Right ventricle myocardium inferior (tissue), 1 donor: ENCODE data around the gene FHL1. TPM values are rescaled to one million over a fixed set of nuclear protein-coding genes. Genes with fewer than 3 reads are reported as not detected.

Experiments used
- ATAC-seq: fragments of 200-7000 bp; cut with Tn5 transposase; one replicate; pipeline ENCODE4 v1.9.1; 2020; ENCODE audit warnings: mild to moderate bottlenecking, moderate library complexity
- DNase-seq: peaks from one replicate; pipeline ENCODE4 v3.0.0; 2021; ENCODE audit errors: missing footprints
- intact Hi-C: fragments of 100-400 bp; cut with DNase I; formaldehyde crosslinking; loops from one replicate; pipeline ENCODE4 v1.11.0; 2022
- total RNA-seq: library from RNA; stranded (reverse); fragmentation: NEBNext Ultra II Directional; extraction: Animal tissue kit (Norgen Biotek cat#: 25700); gene quantifications from one replicate; pipeline ENCODE4 v1.2.1, GENCODE V29; 2021
- donor health status: DM: no; HTN: yes; CAD: no; lungs with severe emphysema.

Gene FHL1
- total RNA-seq, 1 donor from 2014 or later = 1,876 TPM

- intact Hi-C loops = loop anchor here (1.0 kb wide), 1 partner anchor 28 kb away; no protein-coding TSS in a partner anchor
- ATAC-seq (no peak), DNase-seq (no peak)
Measured at GRCh38 chrX:136198678-136199243, 51.4 kb downstream of the FHL1 start.

GRCh38 chrX:136199365-136199764 is 52.0 kb downstream of the FHL1 start:
- ATAC-seq (no peak), DNase-seq (no peak)
- intact Hi-C loops = no loop called here

- DNase-seq (no peak), ATAC-seq (peak; percentile 40)
- intact Hi-C loops = no loop called here
Measured at GRCh38 chrX:136200466-136200865, 53.1 kb downstream of the FHL1 start.

- ATAC-seq = no peak
- intact Hi-C loops = no loop called here
- DNase-seq = no peak
Measured at GRCh38 chrX:136201601-136202000, 54.3 kb downstream of the FHL1 start.

- intact Hi-C loops = no loop called here
- no peak for DNase-seq
- ATAC-seq = no peak
Measured at GRCh38 chrX:136202889-136203288, 55.6 kb downstream of the FHL1 start.

GRCh38 chrX:136203438-136203837 is 56.1 kb downstream of the FHL1 start:
- ATAC-seq = no peak
- DNase-seq = no peak
- intact Hi-C loops = no loop called here

- intact Hi-C loops = no loop called here
- ATAC-seq (no peak), DNase-seq (no peak)
Measured at GRCh38 chrX:136203951-136204350, 56.6 kb downstream of the FHL1 start.

GRCh38 chrX:136204571-136204970 is 57.2 kb downstream of the FHL1 start:
- intact Hi-C loops = no loop called here
- peak; percentile 66 for ATAC-seq
- no peak for DNase-seq

- ATAC-seq (no peak), DNase-seq (no peak)
- intact Hi-C loops = loop anchor here (5.0 kb wide), 1 partner anchor 179 kb away; no protein-coding TSS in a partner anchor
Measured at GRCh38 chrX:136205882-136206380, 58.6 kb downstream of the FHL1 start.

- ATAC-seq = no peak
- intact Hi-C loops = loop anchor here (5.0 kb wide), 1 partner anchor 180 kb away; no protein-coding TSS in a partner anchor
- no peak for DNase-seq
Measured at GRCh38 chrX:136206916-136207315, 59.6 kb downstream of the FHL1 start.

- DNase-seq (no peak), ATAC-seq (no peak)
- intact Hi-C loops = loop anchor here (5.0 kb wide), 1 partner anchor 180 kb away; no protein-coding TSS in a partner anchor
Measured at GRCh38 chrX:136207546-136207945, 60.2 kb downstream of the FHL1 start.

- intact Hi-C loops = loop anchor here (2.0 to 5.0 kb wide), 2 partner anchors 40 to 182 kb away; no protein-coding TSS in a partner anchor
- DNase-seq = peak; percentile 73
- peak; percentile 54 for ATAC-seq
Measured at GRCh38 chrX:136209016-136209738, 61.8 kb downstream of the FHL1 start.

- DNase-seq (no peak), ATAC-seq (no peak)
- intact Hi-C loops = loop anchor here (2.0 to 5.0 kb wide), 2 partner anchors 41 to 182 kb away; no protein-coding TSS in a partner anchor
Measured at GRCh38 chrX:136209751-136210150, 62.4 kb downstream of the FHL1 start.

- ATAC-seq (no peak), DNase-seq (no peak)
- intact Hi-C loops = no loop called here
Measured at GRCh38 chrX:136210243-136210642, 62.9 kb downstream of the FHL1 start.

GRCh38 chrX:136210806-136211205 is 63.5 kb downstream of the FHL1 start:
- peak; percentile 27 for ATAC-seq
- DNase-seq = no peak
- intact Hi-C loops = no loop called here

GRCh38 chrX:136211766-136212556 is 64.6 kb downstream of the FHL1 start:
- no peak for DNase-seq
- peak; percentile 30 for ATAC-seq
- intact Hi-C loops = no loop called here

- peak; percentile 17 for ATAC-seq
- no peak for DNase-seq
- intact Hi-C loops = no loop called here
Measured at GRCh38 chrX:136212557-136213111, 65.3 kb downstream of the FHL1 start.

- intact Hi-C loops = no loop called here
- ATAC-seq (no peak), DNase-seq (no peak)
Measured at GRCh38 chrX:136214551-136214950, 67.2 kb downstream of the FHL1 start.

GRCh38 chrX:136215559-136215958 is 68.2 kb downstream of the FHL1 start:
- intact Hi-C loops = loop anchor here (5.0 kb wide), 1 partner anchor 37 kb away; the partner anchor contains the start of gene MAP7D3
- ATAC-seq (no peak), DNase-seq (no peak)
